ENCODE results near the gene SEMA6D.

GRCh38 chr15:47743886-47744285, 26.6 kb downstream of the SEMA6D start:
- no peak for TF ChIP-seq POLR2A (IDR thresholded peaks at IDR 0.05; ENCODE audit: low read length)
- no peak for TF ChIP-seq GATA1 (IDR thresholded peaks at IDR 0.05; ENCODE audit: low read depth, low read length)
